Lower leg skin (tissue), 4 donors: Measurements from ENCODE around the gene HOXA5. TPM values are rescaled to one million over a fixed set of nuclear protein-coding genes. Genes with fewer than 3 reads are reported as not detected.

Source experiments
- DNase-seq, 2 donors: peaks; one replicate each; pipeline ENCODE4 v3.0.0-alpha.2; 2019; ENCODE audit warnings: low spot score in 2 of 2
- H3K4me3 ChIP-seq: fragments of 200-600 bp; sonication (generic); 2 replicates; pipeline ENCODE4 v1.5.1; 2017; ENCODE audit warnings: mild to moderate bottlenecking, low read depth; ENCODE audit not compliant: poor library complexity, severe bottlenecking
- POLR2A ChIP-seq, 2 donors: fragments of 450-650 bp; IDR thresholded peaks; one replicate each; pipeline ENCODE4 v1.6.1; 2016 to 2017; ENCODE audit warnings: antibody characterized with exemption in 2 of 2, mild to moderate bottlenecking in 1 of 2, moderate library complexity in 1 of 2
- WGBS, 2 donors: methylation state at CpG; one replicate each; pipeline ENCODE4 v1.1.5; 2018; 5-methylcytosine and 5-hydroxymethylcytosine counted together
- intact Hi-C: fragments of 100-400 bp; cut with DNase I; formaldehyde crosslinking; loops from one replicate; pipeline ENCODE4 v1.15.0; 2023; ENCODE audit warnings: low total_unique reads
- microRNA counts, 2 donors: library from miRNA; unstranded; fragments of <30 nt; microRNA quantifications; one replicate each; lab custom pipeline; 2016
- microRNA-seq, 2 donors: library from miRNA; unstranded; fragments of <30 nt; microRNA quantifications; one replicate each; pipeline ENCODE4, GENCODE V29; 2016; ENCODE audit warnings: borderline replicate concordance in 2 of 2, borderline number of aligned reads in 1 of 2
- total RNA-seq, 4 donors: library from RNA; depleted of rRNA; stranded (reverse); fragments of >200 nt; gene quantifications; one replicate each; pipeline ENCODE4 v1.1.0, GENCODE V29; 2016
- TF ChIP-seq, protein P1 (sequence below), 3 donors: fragments of 450-650 bp; IDR thresholded peaks; one replicate each; pipeline ENCODE4 v1.5.1; 2016; ENCODE audit warnings: antibody characterized with exemption in 3 of 3, mild to moderate bottlenecking in 3 of 3, moderate library complexity in 2 of 3

HOXA5 gene
- total RNA-seq, 4 donors from 2014 or later: 5.1 to 15.1 (median 6.1) TPM

DNA sequence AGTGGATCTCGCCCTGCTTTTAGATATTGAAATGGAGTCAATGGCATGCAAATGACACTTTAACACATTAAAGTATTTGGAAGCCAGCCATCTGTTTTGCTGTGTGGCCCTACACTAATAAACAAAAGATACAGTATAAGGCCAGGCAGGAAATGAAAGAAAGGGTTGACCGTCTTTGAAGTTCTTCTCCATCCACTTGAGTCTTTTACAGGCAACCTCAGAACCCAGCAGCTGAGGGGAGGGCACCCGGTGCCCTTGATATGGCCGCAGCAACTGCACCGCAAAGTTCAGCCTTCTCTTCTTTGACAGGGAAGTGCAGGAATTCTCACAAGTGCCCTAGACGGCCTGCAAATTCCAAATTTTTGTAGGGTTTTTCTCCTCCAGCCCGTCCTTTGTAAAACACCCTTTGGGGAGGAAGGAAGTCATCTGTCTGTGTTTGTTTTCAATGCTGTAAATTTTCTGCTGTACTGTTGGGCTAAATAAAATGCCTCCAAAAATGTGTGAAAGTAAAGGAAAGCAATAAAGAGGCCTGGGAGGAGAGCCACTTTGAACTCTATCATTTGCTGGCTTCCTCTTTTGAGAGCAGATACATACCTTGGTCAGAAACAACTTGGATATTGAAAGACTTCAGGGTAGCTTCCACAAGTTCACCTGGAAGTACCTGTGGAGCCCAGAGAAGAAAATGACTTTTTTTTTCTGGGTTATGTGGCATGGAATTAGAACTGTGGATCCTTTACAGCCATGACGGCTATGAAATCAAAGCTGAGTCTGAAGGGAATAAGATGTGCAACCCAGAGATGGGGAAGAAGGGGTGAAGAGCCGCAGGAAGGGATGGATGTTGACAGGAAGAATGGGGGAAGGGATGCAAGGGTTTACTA is 51.3 kb downstream of the HOXA5 start:
- TF ChIP-seq POLR2A (IDR thresholded peaks at IDR 0.05): no peak
- TF ChIP-seq, protein P1, sequence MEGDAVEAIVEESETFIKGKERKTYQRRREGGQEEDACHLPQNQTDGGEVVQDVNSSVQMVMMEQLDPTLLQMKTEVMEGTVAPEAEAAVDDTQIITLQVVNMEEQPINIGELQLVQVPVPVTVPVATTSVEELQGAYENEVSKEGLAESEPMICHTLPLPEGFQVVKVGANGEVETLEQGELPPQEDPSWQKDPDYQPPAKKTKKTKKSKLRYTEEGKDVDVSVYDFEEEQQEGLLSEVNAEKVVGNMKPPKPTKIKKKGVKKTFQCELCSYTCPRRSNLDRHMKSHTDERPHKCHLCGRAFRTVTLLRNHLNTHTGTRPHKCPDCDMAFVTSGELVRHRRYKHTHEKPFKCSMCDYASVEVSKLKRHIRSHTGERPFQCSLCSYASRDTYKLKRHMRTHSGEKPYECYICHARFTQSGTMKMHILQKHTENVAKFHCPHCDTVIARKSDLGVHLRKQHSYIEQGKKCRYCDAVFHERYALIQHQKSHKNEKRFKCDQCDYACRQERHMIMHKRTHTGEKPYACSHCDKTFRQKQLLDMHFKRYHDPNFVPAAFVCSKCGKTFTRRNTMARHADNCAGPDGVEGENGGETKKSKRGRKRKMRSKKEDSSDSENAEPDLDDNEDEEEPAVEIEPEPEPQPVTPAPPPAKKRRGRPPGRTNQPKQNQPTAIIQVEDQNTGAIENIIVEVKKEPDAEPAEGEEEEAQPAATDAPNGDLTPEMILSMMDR (IDR thresholded peaks at IDR 0.05): no peak
- intact Hi-C loops: no loop called here
- no peak overlapping the region for H3K4me3 ChIP-seq
- WGBS, 2 donors: 81 to 85% methylated on average over 9 of the region's 9 CpGs
- DNase-seq: no peak

DNA sequence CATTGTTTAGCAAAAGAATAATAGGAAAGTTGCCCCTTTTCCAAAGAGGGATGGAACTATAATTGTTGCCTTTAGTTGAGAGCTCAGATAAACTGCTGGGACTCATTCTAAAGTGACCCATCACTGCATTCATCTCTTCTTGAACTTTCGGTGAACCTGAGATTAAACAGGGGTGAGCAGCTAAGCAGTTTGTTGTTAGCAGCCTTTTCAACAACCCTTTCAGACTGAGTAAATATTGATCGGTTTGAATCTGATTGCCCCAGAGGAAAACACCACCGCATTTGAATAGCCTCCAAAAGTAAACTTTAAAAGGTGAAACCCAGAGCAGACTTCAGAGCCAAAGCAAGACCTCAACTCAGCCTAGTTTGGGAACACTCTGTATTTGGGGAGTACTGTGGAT is 52.4 kb downstream of the HOXA5 start:
- intact Hi-C loops: no loop called here
- no peak for DNase-seq
- TF ChIP-seq POLR2A (IDR thresholded peaks at IDR 0.05): no peak
- TF ChIP-seq, protein P1 (IDR thresholded peaks at IDR 0.05): no peak
- WGBS, 2 donors: 68 to 73% methylated on average over 3 of the region's 3 CpGs
- H3K4me3 ChIP-seq: no peak overlapping the region

MicroRNAs within 50 kb of the gene (microRNA counts, 767-probe panel; counts per million panel counts)
- microRNA hsa-miR-196b-5p (lab: Ali Mortazavi, UCI): 0 to 358 counts per million in 2 donors

Small RNAs within 50 kb of the gene (microRNA-seq; reads per million reads assigned to microRNA genes)
- gene MIR196B: 2,667 to 2,681 reads per million in 2 donors

Other genes starting within 250 kb of the HOXA5 start
- gene HOXA1, start 47.7 kb downstream of the HOXA5 start, total RNA-seq: 1 to 10 TPM in 2 of 4 donors, under 1 TPM in 2; 0.63 to 3.2 (median 1.9) TPM
- gene HOXA2, start 41.0 kb downstream of the HOXA5 start, total RNA-seq: 1 to 10 TPM in 3 of 4 donors, under 1 TPM in 1; 0.39 to 2.5 (median 1.8) TPM
- gene HOXA4, start 12.9 kb downstream of the HOXA5 start, total RNA-seq: 1 to 10 TPM; 1.3 to 2.9 (median 2.0) TPM
- 10 to 100 TPM in 3 of 4 donors, 1 to 10 TPM in 1; 5.7 to 15.4 (median 12.4) TPM for gene HOXA6, start 4.1 kb upstream of the HOXA5 start, total RNA-seq
- gene HOXA3, start 8.9 kb upstream of the HOXA5 start, total RNA-seq: 10 to 100 TPM in 2 of 4 donors, 1 to 10 TPM in 2; 4.9 to 20.2 (median 13.2) TPM
- 10 to 100 TPM; 10.0 to 26.1 (median 18.1) TPM for gene HOXA7, start 13.0 kb upstream of the HOXA5 start, total RNA-seq
- 10 to 100 TPM; 43.1 to 50.1 (median 46.9) TPM for gene HOXA9, start 21.9 kb upstream of the HOXA5 start, total RNA-seq
- gene HOXA10, start 30.6 kb upstream of the HOXA5 start, total RNA-seq: 10 to 100 TPM in 1 of 4 donors, 1 to 10 TPM in 3; 4.9 to 11.2 (median 6.7) TPM
- 1 to 10 TPM in 2 of 4 donors, under 1 TPM in 1, not detected in 1; 0.27 to 1.4 (median 1.0) TPM for gene HOXA11, start 41.6 kb upstream of the HOXA5 start, total RNA-seq
- gene HOXA13, start 56.4 kb upstream of the HOXA5 start, total RNA-seq: under 1 TPM; 0.11 to 0.54 (median 0.27) TPM
- gene EVX1, start 99.1 kb upstream of the HOXA5 start, total RNA-seq: not detected